Stimulated activated CD4-positive, alpha-beta T cell treated with anti-CD3 and anti-CD28 coated beads, Interleukin-12 subunit alpha, Interleukin-12 subunit beta, amount 100 ng/mL, for 48 hours (primary cell): ENCODE measurements around the gene ARFGAP3.

Source experiments
- DNase-seq, 3 donors: peaks; one replicate each; pipeline ENCODE4 v3.0.0-alpha.2; 2020; ENCODE audit warnings: low read depth in 2 of 3, low spot score in 1 of 3

The ARFGAP3 gene

DNA sequence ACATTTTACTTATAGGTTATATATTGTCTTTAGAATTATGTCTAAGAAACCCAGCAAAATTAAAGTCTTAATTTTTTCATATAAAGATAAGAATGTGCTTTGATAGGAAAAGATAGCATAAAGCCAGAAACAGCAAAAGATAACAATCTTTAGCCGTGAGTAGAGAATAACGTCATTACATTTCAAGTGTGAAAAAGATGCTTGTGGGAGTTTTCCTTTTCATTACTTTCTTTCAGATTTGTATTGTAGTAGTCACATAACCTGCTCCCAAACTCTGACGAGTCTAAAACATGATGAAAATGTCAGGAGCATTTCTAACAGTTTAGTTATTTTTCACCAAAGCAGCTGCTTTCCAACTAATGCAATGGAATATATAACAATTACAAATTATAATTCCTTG is 31.3 kb downstream of the ARFGAP3 start:
- DNase-seq: no peak

DNA sequence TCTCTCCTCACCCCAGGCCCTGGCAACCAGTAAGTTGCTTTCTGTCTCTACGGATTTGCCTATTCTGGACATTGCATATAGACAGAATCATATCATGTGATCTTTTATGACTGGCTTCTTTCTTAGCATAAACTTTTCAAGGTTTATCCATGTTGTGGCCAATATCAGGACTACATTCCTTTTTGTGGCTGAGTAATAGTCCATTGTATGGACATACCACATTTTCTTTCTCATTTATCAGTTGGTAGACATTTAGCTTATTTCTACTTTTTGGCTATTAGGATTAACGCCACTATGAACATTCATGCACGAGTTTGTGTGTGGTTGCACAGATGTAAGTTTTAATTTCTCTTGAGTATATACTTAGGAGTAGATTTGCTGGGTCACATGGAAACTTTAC is 35.7 kb downstream of the ARFGAP3 start:
- no peak for DNase-seq

DNA sequence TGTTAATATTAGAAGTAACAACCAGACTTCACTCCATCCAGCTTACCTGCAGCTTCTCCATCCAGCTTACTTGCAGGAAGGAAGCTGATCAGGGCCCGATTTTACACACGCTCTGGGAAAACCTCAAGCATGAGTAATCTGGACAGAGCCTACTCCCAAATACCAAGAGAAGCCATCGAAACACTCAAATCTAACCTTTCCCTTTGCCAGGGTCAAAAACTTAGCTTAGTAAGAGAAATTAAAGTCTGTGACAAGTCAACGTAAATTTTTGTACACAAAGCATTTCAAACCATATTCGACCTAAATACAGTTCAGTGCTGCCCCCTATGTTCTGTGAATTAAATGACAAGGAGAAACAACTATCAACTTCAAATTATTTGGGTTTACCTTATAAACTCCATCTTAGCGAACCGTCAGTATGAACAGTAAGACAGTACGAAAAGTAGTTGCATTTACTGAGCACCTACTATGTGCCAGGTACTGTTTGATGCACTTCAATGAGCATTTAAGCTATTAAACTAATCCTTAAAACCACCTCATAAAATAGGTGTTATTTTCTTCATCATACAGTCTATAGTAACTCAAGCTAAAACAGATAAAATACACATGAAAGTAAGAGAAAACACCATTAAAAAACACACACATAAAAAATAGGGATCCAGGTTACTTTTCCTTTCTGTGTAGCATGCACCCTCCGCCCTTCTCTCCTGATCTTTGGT is 36.9 kb downstream of the ARFGAP3 start:
- no peak for DNase-seq

DNA sequence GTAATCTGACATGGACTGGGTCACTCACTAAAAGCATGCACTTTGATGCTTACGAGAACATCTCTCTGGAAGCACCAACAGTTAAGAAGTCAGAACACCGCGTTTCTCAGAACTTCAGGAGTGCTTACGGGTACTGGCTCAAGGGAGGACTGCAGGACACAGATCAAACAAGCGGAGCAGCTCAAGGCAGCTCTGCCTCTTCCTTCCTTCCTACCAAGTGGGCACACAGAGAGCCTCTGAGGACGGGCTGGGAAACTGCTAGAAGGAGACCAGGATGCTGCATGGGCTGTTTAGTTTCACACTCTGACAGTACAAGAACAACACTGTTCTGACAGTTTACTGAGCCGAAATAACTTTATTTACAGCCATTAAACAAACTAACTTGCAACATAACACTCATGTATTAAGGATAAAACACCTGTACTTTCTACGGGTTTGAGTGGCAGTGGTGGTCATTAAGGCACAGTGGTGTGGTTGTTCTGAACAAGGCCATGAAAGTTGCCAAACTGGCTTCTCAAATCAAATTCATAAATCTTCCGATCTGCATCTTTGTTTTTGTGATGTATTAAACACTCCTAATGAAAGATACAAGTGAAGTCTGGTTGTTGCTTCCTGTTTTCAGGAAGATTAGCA is 37.5 kb downstream of the ARFGAP3 start:
- DNase-seq: no peak

DNA sequence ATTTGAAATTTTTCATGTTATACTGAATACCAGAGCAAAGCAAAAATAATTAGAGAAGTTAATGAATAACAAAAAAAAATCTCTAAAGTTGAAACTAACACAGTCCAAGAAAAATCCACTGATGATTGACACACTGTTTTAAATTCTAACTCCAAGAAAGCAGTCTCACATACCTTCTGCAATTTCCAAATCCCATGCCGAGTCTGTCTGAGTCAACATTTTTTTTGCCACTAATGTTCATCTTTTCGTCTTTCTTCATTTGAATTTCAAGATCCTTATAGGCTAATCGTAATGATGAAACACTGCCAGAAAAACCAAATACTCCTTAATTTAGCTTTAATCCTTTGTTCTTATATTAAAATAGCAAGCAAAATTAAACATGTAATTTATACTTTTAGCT is 39.5 kb downstream of the ARFGAP3 start:
- DNase-seq: no peak

DNA sequence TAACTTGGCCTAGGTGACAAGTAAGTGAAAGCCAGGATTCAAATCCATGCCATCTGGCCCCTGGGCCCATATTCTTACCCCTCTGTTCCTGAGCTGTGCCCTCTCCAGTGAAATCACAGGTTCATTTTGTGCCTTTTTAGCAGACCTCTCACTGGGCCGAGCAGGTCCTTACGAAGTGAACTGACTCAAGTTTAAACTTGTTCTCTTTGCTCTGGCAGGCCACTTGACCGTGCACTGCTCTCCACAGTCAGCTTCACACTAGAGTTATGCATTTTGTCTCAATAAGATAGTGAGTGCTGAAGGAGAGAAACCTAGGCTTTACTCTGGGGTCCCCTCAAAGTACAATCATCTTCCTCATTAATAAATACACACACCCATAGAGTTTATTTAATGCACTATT is 40.7 kb downstream of the ARFGAP3 start:
- DNase-seq: no peak

DNA sequence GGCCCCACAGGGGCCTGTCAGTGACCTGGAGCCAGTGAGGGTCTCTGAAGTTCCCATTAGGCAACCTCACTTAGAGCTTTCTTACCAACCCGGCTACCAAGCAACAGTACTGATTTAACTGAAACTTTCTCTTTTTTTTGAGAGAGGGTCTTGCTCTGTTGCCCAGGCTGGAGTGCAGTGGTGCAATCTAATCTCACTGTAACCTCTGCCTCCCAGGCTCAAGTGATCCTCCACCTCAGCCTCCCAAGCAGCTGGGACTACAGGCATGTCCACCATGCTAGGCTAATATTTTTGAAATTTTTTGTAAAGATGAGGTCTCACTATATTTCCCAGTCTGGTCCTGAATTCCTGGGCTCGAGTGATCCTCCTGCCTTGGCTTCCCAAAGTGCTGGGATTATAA is 42.5 kb downstream of the ARFGAP3 start:
- no peak for DNase-seq

DNA sequence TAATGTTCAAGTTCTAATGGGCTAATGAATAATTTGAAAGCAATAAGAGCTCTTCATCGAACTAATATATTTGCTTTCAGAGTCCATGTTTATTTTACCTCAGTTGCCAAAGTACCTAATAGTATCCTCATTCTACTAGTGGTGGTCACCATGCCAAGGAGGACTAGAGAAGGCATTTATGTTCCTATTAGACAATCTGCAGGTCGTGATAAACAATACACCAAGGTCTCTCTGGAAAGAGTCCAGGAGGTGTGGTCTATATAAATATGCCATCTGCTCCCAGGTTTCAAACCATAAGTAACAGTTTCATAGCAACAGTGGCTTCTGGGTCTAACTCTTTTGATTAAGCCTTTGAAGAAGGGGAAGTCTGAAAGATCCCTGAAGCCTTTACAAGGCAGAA is 42.9 kb downstream of the ARFGAP3 start:
- no peak for DNase-seq

DNA sequence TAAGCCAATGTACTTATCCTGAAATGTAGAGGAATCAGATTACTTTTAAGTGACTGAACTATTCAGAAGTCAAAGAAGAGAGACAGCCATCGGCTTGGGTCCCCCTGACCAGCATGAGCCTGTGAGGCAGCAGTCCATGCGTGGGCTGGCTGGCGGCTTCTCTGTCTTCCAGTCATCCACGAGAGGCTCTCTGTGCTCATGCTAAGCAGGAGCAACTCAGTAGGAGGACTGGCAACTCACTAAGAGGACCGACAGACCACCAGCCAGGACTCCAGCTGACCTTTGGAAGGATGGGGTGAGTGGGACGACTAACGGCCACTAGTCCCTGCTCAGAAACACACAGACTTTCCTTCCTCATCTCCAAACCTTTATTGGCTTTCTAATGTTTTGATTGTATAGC is 43.6 kb downstream of the ARFGAP3 start:
- DNase-seq: no peak

DNA sequence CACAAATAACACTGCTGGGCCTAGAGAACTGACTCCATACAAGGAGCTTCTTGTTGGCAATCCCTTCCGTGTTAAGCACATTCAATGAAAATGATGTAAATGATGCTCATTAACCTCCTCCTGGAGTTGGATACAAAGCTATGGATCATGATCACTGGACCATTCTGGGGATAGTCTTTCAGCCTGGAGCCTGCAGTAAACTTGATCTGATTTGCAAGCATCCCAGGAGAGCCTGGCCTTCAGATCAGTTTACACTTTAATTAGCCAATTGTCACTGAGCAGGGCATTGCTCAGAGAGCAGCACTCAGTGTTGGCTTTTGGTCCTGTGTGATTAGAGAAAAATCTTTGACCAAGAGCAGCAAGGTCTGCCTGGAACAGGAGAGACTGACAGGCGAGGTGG is 45.6 kb downstream of the ARFGAP3 start:
- no peak for DNase-seq

DNA sequence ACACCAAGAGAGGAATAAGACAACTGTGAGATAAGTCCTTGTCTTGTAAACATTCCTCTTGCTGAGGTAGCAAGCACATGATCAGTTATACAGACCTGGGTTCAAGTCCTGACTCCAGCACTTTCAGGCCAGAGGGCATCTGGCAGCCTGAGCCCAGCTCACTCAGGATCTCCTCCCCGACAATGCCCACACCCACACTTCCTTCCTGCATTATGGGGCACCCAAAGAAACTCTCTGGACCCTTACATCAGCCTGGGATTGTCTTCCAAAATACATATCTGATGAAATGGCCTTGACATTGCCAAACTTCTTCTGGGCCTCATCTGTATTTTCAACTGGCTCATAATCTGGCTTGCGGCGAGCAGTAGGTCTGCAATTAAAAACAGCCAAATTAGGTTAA is 48.6 kb downstream of the ARFGAP3 start:
- no peak for DNase-seq

DNA sequence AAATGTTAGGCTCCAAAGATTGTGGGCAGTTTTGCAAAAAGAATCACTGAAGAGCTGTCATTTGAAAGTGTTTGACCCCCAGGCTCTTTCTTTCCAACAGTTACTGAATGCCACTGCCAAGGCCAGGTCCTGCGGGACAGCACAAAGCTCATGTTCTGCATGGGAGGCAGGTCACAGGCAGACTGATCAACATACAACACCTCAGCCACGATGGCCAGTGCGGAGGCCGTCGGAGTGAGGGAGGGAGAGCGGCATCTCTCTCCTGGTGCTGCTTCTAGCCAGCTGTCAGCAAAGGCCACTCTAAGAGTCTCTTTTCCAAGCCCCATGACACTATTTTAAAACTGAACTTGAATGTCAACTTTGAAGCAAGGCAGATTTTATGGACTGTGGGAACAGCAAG is 49.9 kb downstream of the ARFGAP3 start:
- DNase-seq: no peak

DNA sequence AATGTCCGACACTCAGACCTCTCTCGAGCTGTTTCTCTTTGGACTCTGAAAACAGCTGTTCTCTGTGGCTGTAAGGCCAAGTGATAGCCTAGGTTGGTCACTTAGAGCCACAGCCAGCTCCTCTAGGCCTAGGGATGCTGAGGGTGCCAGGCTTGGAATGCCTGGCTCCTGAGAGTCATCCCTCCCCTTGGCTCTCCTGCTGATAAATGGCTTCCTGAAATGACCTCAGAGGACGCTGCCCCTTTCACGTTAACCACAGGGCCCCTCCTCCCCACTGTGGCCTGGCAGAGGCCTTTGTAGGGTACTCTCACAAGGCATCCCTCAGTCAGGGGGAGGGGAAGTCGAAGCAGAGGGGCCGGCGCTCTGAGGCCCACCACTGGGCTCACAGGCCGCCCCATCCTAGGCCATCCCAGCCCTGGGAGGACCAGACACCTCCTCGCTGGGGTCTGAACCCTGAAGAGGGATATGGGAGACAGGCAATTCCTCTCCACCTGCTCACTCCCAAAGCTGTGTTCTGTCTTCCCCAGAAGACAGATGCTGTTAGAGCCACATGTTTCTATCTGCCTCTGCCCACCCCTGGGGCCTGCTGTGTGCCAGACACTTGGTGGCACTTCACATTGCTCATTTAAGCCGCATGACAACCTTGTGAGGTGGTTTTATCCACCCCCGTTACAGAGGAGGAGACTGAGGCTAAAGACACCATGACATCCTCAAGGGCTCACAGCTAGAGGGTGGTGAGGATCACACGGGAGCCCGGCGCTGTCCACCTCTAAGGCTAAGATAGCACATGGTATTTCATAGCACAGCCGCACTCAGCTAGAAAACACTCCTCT is 50.9 kb downstream of the ARFGAP3 start:
- no peak for DNase-seq

DNA sequence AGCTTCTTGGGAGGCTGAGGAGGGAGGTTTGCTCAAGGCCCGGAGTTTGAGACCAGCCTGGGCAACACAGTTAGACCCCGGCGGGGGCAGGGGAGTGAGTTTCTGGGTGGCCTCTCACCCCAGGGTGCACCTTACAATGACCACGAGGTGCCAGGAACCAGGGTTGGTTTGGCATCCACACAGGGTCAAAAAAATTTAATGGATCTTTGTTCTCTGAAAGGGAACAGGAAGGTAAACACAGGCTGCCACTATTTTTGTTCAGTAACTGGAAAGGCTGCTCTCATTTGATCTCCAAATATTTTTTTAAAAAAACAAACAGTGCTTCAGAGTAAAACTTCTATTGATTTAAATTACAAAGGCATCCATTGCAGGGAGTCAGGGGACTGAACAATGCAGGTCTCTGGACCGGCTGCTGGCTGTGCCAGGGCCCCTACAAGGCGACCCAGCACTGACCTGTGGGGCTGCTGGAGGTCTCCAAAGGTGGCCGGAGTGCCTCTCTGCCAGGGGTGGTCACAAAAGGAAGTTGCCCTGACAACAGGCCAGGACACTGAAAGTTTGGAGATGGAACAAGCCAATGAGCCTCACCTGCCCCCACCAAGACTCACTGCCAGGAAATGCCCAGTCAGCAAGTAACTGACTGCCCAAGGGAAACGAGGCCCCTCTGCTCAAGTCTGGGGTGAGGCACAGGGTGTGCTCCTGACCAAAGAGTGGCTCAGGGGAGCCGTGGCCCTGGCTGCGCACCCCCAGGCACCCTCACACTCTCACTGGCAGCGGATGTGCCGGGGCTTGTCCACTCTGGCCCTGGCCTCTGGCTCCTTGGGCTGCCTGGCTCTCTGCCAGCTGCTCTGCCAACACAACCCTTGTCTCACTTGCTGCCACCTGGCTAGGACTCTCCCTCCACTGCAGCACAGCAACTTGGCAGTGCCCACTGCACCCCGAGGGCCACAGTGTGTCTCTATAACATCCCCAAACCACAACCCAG is 51.8 kb downstream of the ARFGAP3 start:
- DNase-seq: no peak

DNA sequence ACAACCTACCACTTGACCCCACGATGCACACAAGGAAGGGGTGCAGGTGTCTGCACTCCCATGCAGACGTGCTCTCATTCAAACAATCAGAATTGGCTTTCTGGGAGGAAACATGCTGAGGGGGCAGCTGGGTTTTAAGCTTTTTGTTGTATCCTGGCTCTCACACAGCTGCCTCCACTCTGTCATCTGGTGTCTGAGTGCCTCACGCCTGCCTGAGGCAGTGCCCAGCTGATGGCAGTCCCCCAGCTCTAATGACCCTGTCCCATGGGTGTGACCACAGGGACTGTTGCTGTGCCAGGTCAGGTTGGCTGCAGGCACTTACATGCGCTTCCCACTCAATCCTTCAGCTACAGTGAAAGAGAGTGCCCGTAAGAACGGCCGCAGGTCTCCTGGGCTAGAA is 53.7 kb downstream of the ARFGAP3 start:
- DNase-seq: no peak

DNA sequence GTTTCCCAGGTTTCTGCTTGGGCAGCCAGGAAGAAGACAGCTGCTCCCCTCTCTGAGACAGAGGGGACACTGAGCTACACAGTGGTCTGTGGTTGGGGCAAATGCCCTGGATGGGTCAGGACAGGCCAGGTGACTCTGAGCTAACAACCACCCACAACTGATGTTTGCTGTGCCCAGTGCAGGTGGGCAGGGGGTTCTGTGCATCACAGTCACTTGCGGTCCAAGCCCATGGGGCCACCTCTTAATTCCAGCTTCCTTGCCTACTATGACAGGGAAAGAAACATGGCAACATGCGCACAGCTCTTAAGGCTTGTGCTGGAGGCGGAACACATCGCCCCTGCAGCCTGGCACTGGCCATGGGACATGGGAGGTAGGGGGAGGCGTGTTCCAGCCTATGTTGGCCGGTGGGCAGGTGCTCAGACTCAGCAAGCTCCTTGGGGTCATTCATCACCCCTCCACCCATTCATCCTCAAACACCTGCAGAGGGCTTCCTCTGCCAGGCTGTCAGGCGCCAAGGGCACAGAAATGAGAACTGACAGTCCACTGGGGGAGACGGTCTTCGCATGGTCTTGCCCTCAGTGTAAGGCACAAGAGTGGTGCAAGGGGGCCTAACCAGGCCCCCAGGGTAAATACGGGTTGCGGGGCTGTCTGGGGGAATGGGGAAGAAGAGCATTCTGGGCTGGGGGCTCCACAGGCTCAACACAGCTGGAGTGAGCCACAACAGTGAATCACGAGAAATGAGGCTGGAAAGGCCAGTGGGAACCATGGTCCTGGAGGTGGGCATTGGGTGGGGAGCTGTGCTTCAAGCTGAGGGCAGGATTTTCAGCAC is 55.6 kb downstream of the ARFGAP3 start:
- DNase-seq: no peak

DNA sequence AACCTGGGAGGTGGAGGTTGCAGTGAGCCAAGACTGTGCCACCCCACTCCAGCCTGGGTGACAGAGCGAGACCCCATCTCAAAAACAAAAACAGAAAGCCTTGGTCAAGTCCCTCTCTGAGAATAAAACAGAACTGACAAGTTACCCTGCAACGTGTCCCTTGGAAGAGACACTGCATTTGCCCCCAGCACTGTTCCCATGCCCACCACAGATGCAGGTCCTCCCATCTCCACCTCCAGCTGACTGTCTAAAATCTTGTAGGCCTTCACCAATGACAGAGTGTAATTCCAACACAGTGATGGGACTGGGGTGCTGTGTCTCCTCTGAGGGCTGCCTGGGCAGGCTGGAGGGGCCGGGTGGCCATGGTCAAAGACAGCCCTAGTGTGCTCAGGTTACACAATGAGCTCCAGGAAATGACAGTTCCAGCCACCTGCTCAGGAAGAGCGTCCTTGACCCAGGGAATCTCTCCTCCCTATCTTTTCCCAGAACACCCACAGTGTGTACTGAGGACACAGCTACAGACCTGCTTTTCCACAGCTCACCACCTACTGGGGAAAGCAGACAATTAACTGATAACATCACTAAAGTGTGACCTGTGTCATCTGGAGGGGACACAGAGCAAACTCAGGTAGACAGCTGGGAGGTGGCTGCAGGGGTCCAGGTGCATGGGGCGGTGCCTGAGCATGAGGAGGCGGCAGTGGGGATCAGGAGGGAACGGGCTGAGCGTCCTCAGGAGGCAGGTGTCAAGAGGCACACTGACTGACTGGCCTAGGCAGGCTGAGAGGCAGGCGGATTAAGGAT is 56.4 kb downstream of the ARFGAP3 start:
- no peak for DNase-seq

DNA sequence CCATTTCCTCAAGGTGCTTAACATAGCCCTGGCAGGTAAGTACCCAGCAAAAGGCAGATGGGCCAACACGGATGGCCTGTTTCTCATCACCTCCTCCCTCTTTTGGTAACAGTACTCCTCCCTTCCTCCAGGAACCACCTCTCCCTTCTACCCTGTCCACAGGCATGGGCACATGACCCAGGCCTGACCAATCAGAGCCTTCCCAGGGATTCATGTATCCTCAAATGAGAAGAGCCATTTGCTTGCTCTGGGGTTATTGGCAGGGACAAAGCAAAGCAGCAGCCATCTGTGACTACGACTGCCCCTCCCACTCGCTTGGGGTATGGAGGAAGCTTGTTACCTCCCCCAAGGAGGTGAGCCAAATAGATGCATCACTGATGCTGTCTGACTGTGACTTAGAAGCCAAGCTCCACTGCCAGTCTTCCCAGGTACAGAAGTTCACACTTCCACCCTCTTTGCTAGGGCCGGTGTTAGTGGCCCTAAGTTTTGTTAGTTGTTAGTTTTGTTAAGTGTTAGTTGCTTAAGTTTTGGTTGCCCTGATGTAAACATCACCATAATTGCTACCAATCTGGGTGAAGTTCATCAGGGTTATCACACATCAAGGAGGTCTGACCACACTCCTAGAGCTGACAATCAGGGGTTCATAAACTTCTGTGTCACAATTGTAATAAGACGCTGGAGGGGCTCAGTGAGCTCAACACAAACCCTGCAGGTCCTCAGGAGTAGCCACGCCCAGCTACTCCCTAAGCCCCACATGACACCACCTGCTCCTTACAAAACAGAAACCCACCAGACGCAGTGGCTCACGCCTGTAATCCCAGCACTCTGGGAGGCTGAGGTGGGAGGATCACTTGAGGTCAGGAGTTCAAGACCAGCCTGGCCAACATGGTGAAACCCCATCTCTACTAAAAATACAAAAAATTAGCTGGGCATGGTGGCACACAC is 57.3 kb downstream of the ARFGAP3 start:
- DNase-seq: no peak
